ENCODE measurements around the gene PNPO. TPM values are rescaled to one million over a fixed set of nuclear protein-coding genes. Genes with fewer than 3 reads are reported as not detected.

The PNPO gene
- polyA plus RNA-seq, 3 donors: 20.6 to 23.4 (median 21.7) TPM

DNA sequence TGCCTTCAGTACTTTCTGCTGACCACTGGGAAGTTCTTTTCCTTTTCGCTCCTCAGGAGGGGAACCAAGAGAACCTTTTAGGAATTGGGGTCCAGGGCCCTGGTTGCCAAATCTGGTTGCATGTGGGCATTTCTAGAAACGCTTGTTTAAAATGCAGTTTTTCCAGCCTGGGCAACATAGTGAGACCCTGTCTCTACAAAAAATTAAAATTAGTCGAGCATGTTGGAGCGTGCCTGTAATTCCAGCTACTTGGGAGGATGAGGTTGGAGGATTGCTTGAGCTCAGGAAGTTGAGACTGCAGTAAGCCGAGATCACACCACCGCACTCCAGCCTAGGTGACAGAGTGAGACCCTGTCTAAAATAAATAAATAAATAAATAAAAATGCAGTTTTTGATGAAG is 1.2 kb downstream of the PNPO start:
- DNase-seq (ENCODE audit: extremely low read depth in 1 of 11, low read depth in 9 of 11, low spot score in 4 of 11): no peak

- DNase-seq (ENCODE audit: extremely low read depth in 1 of 11, low read depth in 9 of 11, low spot score in 4 of 11): no peak
Measured at GRCh38 chr17:47945080-47945479, 3.7 kb downstream of the PNPO start.

GRCh38 chr17:47945529-47946508 is 4.4 kb downstream of the PNPO start:
- no peak for DNase-seq (ENCODE audit: extremely low read depth in 1 of 11, low read depth in 9 of 11, low spot score in 4 of 11)

GRCh38 chr17:47946516-47946915 is 5.1 kb downstream of the PNPO start:
- DNase-seq (ENCODE audit: extremely low read depth in 1 of 11, low read depth in 9 of 11, low spot score in 4 of 11): no peak

- DNase-seq (ENCODE audit: extremely low read depth in 1 of 11, low read depth in 9 of 11, low spot score in 4 of 11): peak in 5 of 11 donors; percentile 38 to 46 (median 41)
Measured at GRCh38 chr17:47946929-47947397, 5.6 kb downstream of the PNPO start.

- no peak for DNase-seq (ENCODE audit: extremely low read depth in 1 of 11, low read depth in 9 of 11, low spot score in 4 of 11)
Measured at GRCh38 chr17:47948706-47949196, 7.4 kb downstream of the PNPO start.

DNA sequence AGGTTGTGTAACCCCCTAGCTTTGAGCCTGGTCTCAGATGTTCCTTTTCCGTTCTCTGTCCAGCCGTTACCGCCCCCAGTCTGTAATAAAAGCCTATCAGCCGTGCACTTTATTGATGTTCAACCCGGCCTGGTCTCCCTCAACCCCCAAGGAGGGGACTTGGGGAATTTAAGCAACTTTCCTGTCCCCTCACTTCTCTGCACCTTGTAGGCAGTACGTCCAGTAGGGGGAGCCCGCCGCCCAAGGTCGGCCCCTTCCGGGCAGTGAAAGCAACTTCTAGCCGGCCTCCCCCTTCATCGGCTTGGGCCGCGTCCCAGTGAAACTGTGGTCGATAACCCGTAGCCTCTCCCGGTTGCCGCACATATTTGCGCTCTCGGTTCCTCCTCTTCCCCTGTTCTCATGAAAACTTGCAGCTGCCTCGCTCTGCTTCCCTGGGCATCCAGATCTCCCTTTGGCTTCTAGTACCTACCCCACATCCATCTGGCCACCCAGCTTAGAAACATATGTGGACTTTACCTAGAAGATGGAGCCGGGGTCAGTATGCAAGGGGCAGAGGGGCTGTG is 7.9 kb downstream of the PNPO start:
- DNase-seq (ENCODE audit: extremely low read depth in 1 of 11, low read depth in 9 of 11, low spot score in 4 of 11): peak in 10 of 11 donors; percentile 68 to 84 (median 80)

- no peak for DNase-seq (ENCODE audit: extremely low read depth in 1 of 11, low read depth in 9 of 11, low spot score in 4 of 11)
Measured at GRCh38 chr17:47949946-47950345, 8.6 kb downstream of the PNPO start.

GRCh38 chr17:47950448-47950847 is 9.1 kb downstream of the PNPO start:
- no peak for DNase-seq (ENCODE audit: extremely low read depth in 1 of 11, low read depth in 9 of 11, low spot score in 4 of 11)

GRCh38 chr17:47952171-47953021 is 11.0 kb downstream of the PNPO start:
- DNase-seq (ENCODE audit: extremely low read depth in 1 of 11, low read depth in 9 of 11, low spot score in 4 of 11): peak in 1 of 11 donors; percentile 24

- no peak for DNase-seq (ENCODE audit: extremely low read depth in 1 of 11, low read depth in 9 of 11, low spot score in 4 of 11)
Measured at GRCh38 chr17:47953909-47954308, 12.5 kb downstream of the PNPO start.

DNA sequence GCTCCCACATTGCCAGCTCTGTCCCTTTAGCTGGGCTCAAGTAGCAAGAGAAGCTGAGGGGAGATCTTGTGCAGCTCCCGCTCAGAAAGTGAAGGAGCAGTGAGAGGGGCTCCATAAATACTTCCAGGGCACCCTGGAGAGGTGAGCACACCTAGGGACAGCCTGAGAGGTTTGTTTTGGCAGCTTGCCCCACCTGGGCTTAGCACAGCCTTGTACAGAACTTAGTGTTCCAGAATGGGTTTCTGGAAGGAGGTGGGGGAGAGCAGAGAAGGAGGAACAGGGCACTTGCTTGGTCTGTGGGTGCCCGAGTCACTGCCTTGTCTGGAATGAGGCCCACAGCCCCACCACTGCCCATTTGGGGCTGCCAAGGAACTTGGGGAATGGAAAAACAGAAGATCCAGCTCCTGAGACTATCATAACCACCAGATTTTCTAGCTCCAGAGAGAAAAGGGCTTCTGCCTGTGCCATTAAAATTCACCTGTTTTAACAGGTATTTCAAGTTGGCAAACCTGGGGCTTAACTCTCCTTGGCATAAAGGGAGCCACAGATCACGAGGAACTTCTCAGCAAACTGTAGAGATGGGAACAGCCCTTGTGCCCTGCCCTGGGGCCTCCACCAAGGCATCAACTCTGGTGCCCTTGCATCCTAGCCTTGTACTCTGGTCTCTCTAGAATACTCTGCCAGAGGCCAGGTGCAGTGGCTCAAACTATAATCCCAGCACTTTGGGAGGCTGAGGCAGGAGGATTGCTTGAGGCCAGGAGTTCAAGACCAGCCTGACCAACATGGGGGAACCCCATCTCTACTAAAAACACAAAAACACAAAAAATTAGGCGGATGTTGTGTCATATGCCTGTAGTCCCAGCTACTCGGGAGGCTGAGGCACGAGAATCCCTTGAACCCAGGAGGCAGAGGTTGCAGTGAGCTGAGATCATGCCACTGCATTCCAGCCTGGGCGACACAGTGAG is 14.4 kb downstream of the PNPO start:
- no peak for DNase-seq (ENCODE audit: extremely low read depth in 1 of 11, low read depth in 9 of 11, low spot score in 4 of 11)

GRCh38 chr17:47956791-47957590 is 15.6 kb downstream of the PNPO start:
- DNase-seq (ENCODE audit: extremely low read depth in 1 of 11, low read depth in 9 of 11, low spot score in 4 of 11): peak in 1 of 11 donors; percentile 33

- DNase-seq (ENCODE audit: extremely low read depth in 1 of 11, low read depth in 9 of 11, low spot score in 4 of 11): peak in 4 of 11 donors; percentile 51 to 60 (median 56)
Measured at GRCh38 chr17:47957591-47958490, 16.5 kb downstream of the PNPO start, which contains the start of gene PRR15L. Gene PRR15L, minus strand, starts transcription at chr17:47957883. Its CDS starts 4,649 bp downstream, at chr17:47953234.

DNA sequence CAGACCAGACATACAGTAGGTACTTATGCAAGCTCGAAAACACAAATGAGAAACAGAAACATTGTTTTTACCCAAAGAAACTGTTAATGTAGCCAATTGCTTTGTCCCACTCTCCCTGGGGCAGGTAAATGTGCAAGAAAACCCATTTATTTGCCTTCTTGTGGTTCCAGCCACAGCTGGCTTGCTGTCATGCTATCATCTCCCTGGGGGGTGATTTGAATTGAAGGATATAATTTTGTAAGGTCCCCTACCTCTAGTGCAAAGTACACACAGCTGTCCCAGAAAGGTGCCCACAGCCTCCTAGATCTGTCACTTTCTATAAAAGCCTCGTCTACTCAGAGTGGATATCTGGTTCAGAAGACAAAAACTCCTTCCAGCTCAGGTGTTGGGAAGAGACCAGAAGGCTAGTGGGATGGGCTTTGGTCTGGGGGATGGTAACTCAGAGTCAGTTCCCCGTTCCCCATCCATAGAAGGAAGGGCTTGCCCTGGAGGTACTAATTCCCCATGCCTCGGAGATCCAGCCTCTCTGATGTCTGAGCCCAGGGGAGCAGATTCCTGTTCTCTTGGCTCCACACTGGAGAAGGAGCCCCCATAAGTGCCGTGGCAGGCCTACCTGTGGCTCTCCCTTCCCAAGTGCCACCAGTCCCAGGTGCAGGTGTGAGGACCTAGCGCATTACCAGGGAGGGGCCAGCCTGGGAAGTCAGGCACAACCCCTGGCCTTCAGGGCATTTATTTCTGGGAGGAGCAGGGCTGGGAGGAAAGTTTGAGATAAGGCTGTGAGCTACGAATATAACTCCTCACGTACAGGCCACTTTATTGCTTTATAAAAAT is 18.7 kb downstream of the PNPO start:
- DNase-seq (ENCODE audit: extremely low read depth in 1 of 11, low read depth in 9 of 11, low spot score in 4 of 11): no peak
